ENCODE results near the gene CUBN. TPM values are rescaled to one million over a fixed set of nuclear protein-coding genes. Genes with fewer than 3 reads are reported as not detected.

Gene CUBN
- total RNA-seq, 4 donors from 2014 or later, result 0.54 to 1.8 (median 1.3) TPM

DNA sequence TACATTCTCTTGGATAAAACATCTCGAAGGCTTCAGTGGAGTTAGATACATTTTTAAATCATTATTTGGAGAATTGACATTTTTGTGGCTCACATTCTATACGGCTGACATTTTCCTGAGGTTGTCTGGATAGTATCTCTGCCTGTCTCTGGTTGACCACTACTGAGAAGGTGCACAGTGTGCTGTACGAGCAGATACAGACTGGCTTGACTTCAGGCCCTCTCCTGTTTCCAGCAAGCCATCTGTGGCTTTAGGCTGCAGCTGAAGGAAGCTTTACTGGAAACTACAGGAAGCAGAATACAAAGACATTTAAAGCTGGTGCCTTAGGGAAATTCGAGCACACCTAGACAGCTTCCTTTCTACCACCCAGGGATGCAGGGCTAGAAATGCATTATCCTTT lies 273.0 kb downstream of the CUBN start:
- 39 to 47% methylated on average over 4 of the region's 4 CpGs for WGBS, 2 donors
- intact Hi-C loops (cut with DNase I; ENCODE audit: low total_unique reads), result no loop called here
- no peak for DNase-seq (ENCODE audit: low spot score in 2 of 2)
- TF ChIP-seq POLR2A (IDR thresholded peaks at IDR 0.05), result no peak
- TF ChIP-seq, protein P1, sequence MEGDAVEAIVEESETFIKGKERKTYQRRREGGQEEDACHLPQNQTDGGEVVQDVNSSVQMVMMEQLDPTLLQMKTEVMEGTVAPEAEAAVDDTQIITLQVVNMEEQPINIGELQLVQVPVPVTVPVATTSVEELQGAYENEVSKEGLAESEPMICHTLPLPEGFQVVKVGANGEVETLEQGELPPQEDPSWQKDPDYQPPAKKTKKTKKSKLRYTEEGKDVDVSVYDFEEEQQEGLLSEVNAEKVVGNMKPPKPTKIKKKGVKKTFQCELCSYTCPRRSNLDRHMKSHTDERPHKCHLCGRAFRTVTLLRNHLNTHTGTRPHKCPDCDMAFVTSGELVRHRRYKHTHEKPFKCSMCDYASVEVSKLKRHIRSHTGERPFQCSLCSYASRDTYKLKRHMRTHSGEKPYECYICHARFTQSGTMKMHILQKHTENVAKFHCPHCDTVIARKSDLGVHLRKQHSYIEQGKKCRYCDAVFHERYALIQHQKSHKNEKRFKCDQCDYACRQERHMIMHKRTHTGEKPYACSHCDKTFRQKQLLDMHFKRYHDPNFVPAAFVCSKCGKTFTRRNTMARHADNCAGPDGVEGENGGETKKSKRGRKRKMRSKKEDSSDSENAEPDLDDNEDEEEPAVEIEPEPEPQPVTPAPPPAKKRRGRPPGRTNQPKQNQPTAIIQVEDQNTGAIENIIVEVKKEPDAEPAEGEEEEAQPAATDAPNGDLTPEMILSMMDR (IDR thresholded peaks at IDR 0.05), result no peak
- no peak overlapping the region for H3K4me3 ChIP-seq (ENCODE audit: low read depth, poor library complexity, severe bottlenecking)

- no peak for DNase-seq (ENCODE audit: low spot score in 2 of 2)
- 57 to 64% methylated on average over 5 of the region's 5 CpGs for WGBS, 2 donors
- intact Hi-C loops (cut with DNase I; ENCODE audit: low total_unique reads), result no loop called here
- TF ChIP-seq POLR2A (IDR thresholded peaks at IDR 0.05), result no peak
- TF ChIP-seq, protein P1 (IDR thresholded peaks at IDR 0.05), result no peak
- no peak overlapping the region for H3K4me3 ChIP-seq (ENCODE audit: low read depth, poor library complexity, severe bottlenecking)
These were observed 273.5 kb downstream of the CUBN start for GRCh38 chr10:16856092-16856491.

GRCh38 chr10:16854623-16855022 lies 275.0 kb downstream of the CUBN start:
- TF ChIP-seq, protein P1 (IDR thresholded peaks at IDR 0.05), result no peak
- no peak for TF ChIP-seq POLR2A (IDR thresholded peaks at IDR 0.05)
- no peak overlapping the region for H3K4me3 ChIP-seq (ENCODE audit: low read depth, poor library complexity, severe bottlenecking)
- intact Hi-C loops (cut with DNase I; ENCODE audit: low total_unique reads), result no loop called here
- DNase-seq (ENCODE audit: low spot score in 2 of 2), result no peak

DNA sequence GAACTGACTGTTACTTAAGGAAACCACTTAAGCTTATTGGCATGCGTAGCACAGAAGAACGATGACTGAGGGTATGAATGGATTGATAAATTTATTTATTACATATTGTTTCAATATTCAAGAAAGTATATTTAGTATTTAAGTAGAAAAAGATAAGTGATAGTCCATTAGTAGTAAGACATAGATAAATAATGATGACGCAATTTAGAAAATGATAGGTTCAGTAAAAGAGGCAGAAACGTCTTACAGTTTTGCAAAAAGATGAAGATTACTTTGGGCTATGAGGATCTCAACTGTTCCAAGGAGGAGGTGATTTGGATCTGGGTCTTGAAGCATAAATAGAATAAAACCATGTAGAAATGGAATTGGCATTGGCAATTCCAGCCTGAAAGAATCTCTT lies 275.8 kb downstream of the CUBN start:
- no peak overlapping the region for H3K4me3 ChIP-seq (ENCODE audit: low read depth, poor library complexity, severe bottlenecking)
- intact Hi-C loops (cut with DNase I; ENCODE audit: low total_unique reads), result no loop called here
- TF ChIP-seq, protein P1 (IDR thresholded peaks at IDR 0.05), result no peak
- no peak for TF ChIP-seq POLR2A (IDR thresholded peaks at IDR 0.05)
- DNase-seq (ENCODE audit: low spot score in 2 of 2), result no peak
- WGBS, 2 donors, result 93 to 97% methylated on average over 4 of the region's 4 CpGs

GRCh38 chr10:16853201-16853600 lies 276.4 kb downstream of the CUBN start:
- DNase-seq (ENCODE audit: low spot score in 2 of 2), result no peak
- no peak overlapping the region for H3K4me3 ChIP-seq (ENCODE audit: low read depth, poor library complexity, severe bottlenecking)
- TF ChIP-seq POLR2A (IDR thresholded peaks at IDR 0.05), result no peak
- TF ChIP-seq, protein P1 (IDR thresholded peaks at IDR 0.05), result no peak
- WGBS, 2 donors, result 81 to 82% methylated on average over 4 of the region's 4 CpGs
- intact Hi-C loops (cut with DNase I; ENCODE audit: low total_unique reads), result no loop called here

DNA sequence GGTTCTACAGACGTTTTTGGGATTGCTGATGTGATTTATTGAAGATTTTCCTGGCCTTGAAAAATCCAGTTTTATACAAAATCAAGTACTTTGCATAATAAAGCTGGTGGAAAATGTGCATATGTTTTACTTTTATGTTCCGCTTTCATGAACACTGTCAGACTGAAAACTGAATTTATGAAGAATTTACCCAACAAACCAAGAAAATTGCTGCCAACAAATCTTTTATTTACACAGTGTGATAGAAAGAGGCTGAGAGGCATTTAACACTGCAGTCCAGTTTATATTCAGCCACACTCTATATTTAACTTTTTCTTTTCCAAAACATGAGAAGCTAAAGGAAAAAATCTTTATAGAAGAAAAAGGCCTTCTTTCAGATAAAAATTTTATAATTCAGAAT lies 277.0 kb downstream of the CUBN start:
- TF ChIP-seq, protein P1 (IDR thresholded peaks at IDR 0.05), result no peak
- no peak for TF ChIP-seq POLR2A (IDR thresholded peaks at IDR 0.05)
- no peak for DNase-seq (ENCODE audit: low spot score in 2 of 2)
- no peak overlapping the region for H3K4me3 ChIP-seq (ENCODE audit: low read depth, poor library complexity, severe bottlenecking)
- WGBS, 2 donors, result 70% methylated on average over 2 of the region's 2 CpGs
- intact Hi-C loops (cut with DNase I; ENCODE audit: low total_unique reads), result no loop called here
